ENCODE results near the gene ECE1. TPM values are rescaled to one million over a fixed set of nuclear protein-coding genes. Genes with fewer than 3 reads are reported as not detected.
A peak's percentile ranks its signal among the peaks of the same experiment; 100 is the strongest.

ECE1 gene
- total and polyA plus RNA-seq, 2 of the 13 experiments (the other 11 are each of a cell fraction or from before 2014, with no cell fraction given), result 13.5 to 21.2 TPM

DNA sequence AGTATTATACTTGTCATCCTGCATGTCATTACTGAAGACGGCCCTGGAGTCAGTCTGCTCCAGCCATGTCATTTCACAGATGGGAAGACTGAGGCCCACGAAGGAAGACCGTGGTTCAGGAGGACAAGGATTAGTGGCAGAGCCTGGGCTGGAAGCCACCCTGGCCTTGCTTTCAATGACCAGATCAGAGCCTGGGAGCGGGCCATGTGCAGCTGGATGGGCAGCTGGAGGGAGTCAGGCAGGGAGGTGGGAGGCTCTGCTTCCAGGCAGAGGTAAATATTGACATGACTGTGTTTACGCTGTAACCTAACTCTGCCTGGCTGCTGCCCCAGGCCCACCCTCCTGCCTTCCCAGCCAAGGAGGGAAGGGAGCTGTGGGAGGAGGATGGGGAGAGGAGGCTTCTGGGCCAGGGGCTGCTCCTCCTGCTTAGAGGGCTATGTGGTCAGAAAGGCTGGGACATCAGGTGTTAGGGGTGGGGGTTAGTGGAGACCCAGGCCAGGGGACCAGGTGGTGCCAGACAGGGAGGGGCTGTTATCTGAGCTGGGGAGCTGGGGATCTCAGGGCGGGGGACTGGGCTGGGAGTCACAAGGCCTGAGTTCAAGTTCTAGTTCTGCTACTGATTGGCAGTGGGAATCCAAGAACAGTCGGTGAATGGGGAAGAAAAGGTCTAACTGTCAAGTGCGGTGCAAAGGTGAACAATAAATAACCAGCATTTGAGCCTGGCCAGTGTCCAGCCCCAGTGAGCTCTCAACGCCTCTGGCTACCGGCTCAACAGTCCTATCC, 48.5 kb upstream of the ECE1 start (continued):
- TF ChIP-seq HIVEP1 (CRISPR knock-in tag; IDR thresholded peaks at IDR 0.05) (peak; percentile 78; the same call in 1 of the 2 replicates), RAD21 (CRISPR knock-in tag; IDR thresholded peaks at IDR 0.05) (0 out of 2 replicates have a peak, but pooled peaks have one; percentile 36), KDM3A (CRISPR knock-in tag; IDR thresholded peaks at IDR 0.05; ENCODE audit: low read depth) (peak; percentile 89; the same call in 1 of the 2 replicates), PITX1 (CRISPR knock-in tag; IDR thresholded peaks at IDR 0.05) (peak; percentile 93), NFE2L2 (IDR thresholded peaks at IDR 0.05; ENCODE audit: low read length) (no peak), ZNF20 (CRISPR knock-in tag; IDR thresholded peaks at IDR 0.05) (no peak), JUN (CRISPR knock-in tag; IDR thresholded peaks at IDR 0.05) (no peak), RORA (CRISPR knock-in tag; IDR thresholded peaks at IDR 0.05) (no peak), AHR (CRISPR knock-in tag; IDR thresholded peaks at IDR 0.05) (no peak), ZSCAN31 (CRISPR knock-in tag; IDR thresholded peaks at IDR 0.05; ENCODE audit: low read depth) (peak; percentile 17; the same call in 1 of the 2 replicates), LCORL (IDR thresholded peaks at IDR 0.05) (no peak), LCORL (CRISPR knock-in tag; IDR thresholded peaks at IDR 0.05) (peak; percentile 95), ZNF557 (CRISPR knock-in tag; IDR thresholded peaks at IDR 0.05) (no peak), CREB1 (IDR thresholded peaks at IDR 0.05) (no peak), CREB1 (CRISPR knock-in tag; IDR thresholded peaks at IDR 0.05) (peak; percentile 74; the same call in 1 of the 2 replicates), ZNF737 (CRISPR knock-in tag; IDR thresholded peaks at IDR 0.05; ENCODE audit: borderline replicate concordance) (no peak), MBNL3 (CRISPR knock-in tag; conservative IDR thresholded peaks at IDR 0.05) (no peak)
- TF ChIP-seq, protein P1, sequence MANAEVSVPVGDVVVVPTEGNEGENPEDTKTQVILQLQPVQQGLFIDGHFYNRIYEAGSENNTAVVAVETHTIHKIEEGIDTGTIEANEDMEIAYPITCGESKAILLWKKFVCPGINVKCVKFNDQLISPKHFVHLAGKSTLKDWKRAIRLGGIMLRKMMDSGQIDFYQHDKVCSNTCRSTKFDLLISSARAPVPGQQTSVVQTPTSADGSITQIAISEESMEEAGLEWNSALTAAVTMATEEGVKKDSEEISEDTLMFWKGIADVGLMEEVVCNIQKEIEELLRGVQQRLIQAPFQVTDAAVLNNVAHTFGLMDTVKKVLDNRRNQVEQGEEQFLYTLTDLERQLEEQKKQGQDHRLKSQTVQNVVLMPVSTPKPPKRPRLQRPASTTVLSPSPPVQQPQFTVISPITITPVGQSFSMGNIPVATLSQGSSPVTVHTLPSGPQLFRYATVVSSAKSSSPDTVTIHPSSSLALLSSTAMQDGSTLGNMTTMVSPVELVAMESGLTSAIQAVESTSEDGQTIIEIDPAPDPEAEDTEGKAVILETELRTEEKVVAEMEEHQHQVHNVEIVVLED (CRISPR knock-in tag; IDR thresholded peaks at IDR 0.05; ENCODE audit: borderline replicate concordance), result peak; percentile 36; the same call in 1 of the 2 replicates
- TF ChIP-seq, protein P2, sequence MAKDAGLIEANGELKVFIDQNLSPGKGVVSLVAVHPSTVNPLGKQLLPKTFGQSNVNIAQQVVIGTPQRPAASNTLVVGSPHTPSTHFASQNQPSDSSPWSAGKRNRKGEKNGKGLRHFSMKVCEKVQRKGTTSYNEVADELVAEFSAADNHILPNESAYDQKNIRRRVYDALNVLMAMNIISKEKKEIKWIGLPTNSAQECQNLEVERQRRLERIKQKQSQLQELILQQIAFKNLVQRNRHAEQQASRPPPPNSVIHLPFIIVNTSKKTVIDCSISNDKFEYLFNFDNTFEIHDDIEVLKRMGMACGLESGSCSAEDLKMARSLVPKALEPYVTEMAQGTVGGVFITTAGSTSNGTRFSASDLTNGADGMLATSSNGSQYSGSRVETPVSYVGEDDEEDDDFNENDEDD (CRISPR knock-in tag; IDR thresholded peaks at IDR 0.05; ENCODE audit: borderline replicate concordance), result peak; percentile 75; the same call in 1 of the 2 replicates
- TF ChIP-seq, protein P3, sequence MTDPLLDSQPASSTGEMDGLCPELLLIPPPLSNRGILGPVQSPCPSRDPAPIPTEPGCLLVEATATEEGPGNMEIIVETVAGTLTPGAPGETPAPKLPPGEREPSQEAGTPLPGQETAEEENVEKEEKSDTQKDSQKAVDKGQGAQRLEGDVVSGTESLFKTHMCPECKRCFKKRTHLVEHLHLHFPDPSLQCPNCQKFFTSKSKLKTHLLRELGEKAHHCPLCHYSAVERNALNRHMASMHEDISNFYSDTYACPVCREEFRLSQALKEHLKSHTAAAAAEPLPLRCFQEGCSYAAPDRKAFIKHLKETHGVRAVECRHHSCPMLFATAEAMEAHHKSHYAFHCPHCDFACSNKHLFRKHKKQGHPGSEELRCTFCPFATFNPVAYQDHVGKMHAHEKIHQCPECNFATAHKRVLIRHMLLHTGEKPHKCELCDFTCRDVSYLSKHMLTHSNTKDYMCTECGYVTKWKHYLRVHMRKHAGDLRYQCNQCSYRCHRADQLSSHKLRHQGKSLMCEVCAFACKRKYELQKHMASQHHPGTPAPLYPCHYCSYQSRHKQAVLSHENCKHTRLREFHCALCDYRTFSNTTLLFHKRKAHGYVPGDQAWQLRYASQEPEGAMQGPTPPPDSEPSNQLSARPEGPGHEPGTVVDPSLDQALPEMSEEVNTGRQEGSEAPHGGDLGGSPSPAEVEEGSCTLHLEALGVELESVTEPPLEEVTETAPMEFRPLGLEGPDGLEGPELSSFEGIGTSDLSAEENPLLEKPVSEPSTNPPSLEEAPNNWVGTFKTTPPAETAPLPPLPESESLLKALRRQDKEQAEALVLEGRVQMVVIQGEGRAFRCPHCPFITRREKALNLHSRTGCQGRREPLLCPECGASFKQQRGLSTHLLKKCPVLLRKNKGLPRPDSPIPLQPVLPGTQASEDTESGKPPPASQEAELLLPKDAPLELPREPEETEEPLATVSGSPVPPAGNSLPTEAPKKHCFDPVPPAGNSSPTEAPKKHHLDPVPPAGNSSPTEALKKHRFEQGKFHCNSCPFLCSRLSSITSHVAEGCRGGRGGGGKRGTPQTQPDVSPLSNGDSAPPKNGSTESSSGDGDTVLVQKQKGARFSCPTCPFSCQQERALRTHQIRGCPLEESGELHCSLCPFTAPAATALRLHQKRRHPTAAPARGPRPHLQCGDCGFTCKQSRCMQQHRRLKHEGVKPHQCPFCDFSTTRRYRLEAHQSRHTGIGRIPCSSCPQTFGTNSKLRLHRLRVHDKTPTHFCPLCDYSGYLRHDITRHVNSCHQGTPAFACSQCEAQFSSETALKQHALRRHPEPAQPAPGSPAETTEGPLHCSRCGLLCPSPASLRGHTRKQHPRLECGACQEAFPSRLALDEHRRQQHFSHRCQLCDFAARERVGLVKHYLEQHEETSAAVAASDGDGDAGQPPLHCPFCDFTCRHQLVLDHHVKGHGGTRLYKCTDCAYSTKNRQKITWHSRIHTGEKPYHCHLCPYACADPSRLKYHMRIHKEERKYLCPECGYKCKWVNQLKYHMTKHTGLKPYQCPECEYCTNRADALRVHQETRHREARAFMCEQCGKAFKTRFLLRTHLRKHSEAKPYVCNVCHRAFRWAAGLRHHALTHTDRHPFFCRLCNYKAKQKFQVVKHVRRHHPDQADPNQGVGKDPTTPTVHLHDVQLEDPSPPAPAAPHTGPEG (CRISPR knock-in tag; IDR thresholded peaks at IDR 0.05), result no peak
- TF ChIP-seq, protein P4, sequence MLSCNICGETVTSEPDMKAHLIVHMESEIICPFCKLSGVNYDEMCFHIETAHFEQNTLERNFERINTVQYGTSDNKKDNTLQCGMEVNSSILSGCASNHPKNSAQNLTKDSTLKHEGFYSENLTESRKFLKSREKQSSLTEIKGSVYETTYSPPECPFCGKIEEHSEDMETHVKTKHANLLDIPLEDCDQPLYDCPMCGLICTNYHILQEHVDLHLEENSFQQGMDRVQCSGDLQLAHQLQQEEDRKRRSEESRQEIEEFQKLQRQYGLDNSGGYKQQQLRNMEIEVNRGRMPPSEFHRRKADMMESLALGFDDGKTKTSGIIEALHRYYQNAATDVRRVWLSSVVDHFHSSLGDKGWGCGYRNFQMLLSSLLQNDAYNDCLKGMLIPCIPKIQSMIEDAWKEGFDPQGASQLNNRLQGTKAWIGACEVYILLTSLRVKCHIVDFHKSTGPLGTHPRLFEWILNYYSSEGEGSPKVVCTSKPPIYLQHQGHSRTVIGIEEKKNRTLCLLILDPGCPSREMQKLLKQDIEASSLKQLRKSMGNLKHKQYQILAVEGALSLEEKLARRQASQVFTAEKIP (CRISPR knock-in tag; IDR thresholded peaks at IDR 0.05; ENCODE audit: borderline replicate concordance), result no peak

All from HepG2 (cell line).